IMR-90 (cell line): ENCODE measurements around the gene B3GLCT.

Experiments used
- CEBPB ChIP-seq: IDR thresholded peaks from 2 replicates; pipeline ENCODE4 v1.6.1; 2012; ENCODE audit warnings: low read depth, low read length, improper control_type of control experiment
- CTCF ChIP-seq: conservative IDR thresholded peaks from 2 replicates; pipeline ENCODE4 v1.5.1; 2012; ENCODE audit warnings: mild to moderate bottlenecking, low read depth, low read length, improper control_type of control experiment
- MAFK ChIP-seq: IDR thresholded peaks from 2 replicates; pipeline ENCODE4 v1.6.1; 2012; ENCODE audit warnings: low read depth, low read length, improper control_type of control experiment
- NFE2L2 ChIP-seq: fragments of 150-350 bp; IDR thresholded peaks from 2 replicates; pipeline ENCODE4 v1.6.1; 2016; ENCODE audit warnings: low read depth, mild to moderate bottlenecking, low read length
- POLR2A ChIP-seq: IDR thresholded peaks from 2 replicates; pipeline ENCODE4 v1.6.1; 2012; ENCODE audit warnings: mild to moderate bottlenecking, low read depth, low read length
- RAD21 ChIP-seq: IDR thresholded peaks from 2 replicates; pipeline ENCODE4 v1.6.1; 2012; ENCODE audit warnings: low read length, improper control_type of control experiment
- SMC3 ChIP-seq: fragments of 150-350 bp; IDR thresholded peaks from 2 replicates; pipeline ENCODE4 v1.6.1; 2016; ENCODE audit warnings: low read depth, mild to moderate bottlenecking, antibody characterized with exemption, low read length, moderate library complexity
- USF2 ChIP-seq: fragments of 150-350 bp; IDR thresholded peaks from 2 replicates; pipeline ENCODE4 v1.6.1; 2017; ENCODE audit warnings: mild to moderate bottlenecking, antibody characterized with exemption, low read length, low read depth

- TF ChIP-seq POLR2A (no peak), CTCF (no peak), CEBPB (no peak), MAFK (no peak), RAD21 (no peak), USF2 (no peak), SMC3 (no peak), NFE2L2 (no peak)
Measured at GRCh38 chr13:31172535-31172934, 27.2 kb upstream of the B3GLCT start.
